Forelimb muscle (tissue), 1 donor: ENCODE data around the gene STK39. TPM values are rescaled to one million over a fixed set of nuclear protein-coding genes. Genes with fewer than 3 reads are reported as not detected.

Source experiments
- DNase-seq: peaks from one replicate; pipeline ENCODE4 v3.0.0-alpha.2; 2013; ENCODE audit warnings: low read depth
- polyA plus RNA-seq: library from polyadenylated mRNA; unstranded; fragments of 120-200 nt; gene quantifications from one replicate; pipeline ENCODE4 v1.2.1, GENCODE V29; 2013; ENCODE audit not compliant: insufficient read length

The STK39 gene
- polyA plus RNA-seq, 1 donor = 17.1 TPM

GRCh38 chr2:167960089-167960747 lies 287.2 kb downstream of the STK39 start:
- no peak for DNase-seq

GRCh38 chr2:167957662-167958061 lies 289.7 kb downstream of the STK39 start:
- no peak for DNase-seq

GRCh38 chr2:167955264-167955906 lies 292.0 kb downstream of the STK39 start:
- no peak for DNase-seq

- no peak for DNase-seq
Measured at GRCh38 chr2:167954495-167954894, 292.9 kb downstream of the STK39 start.

GRCh38 chr2:167953776-167954175 lies 293.6 kb downstream of the STK39 start:
- no peak for DNase-seq

- DNase-seq = no peak
Measured at GRCh38 chr2:167950571-167950970, 296.8 kb downstream of the STK39 start.

- no peak for DNase-seq
Measured at GRCh38 chr2:167946441-167946841, 301.0 kb downstream of the STK39 start.

GRCh38 chr2:167945660-167946368 lies 301.6 kb downstream of the STK39 start:
- no peak for DNase-seq

GRCh38 chr2:167944825-167945659 lies 302.4 kb downstream of the STK39 start:
- no peak for DNase-seq

GRCh38 chr2:167943897-167944296 lies 303.5 kb downstream of the STK39 start:
- DNase-seq = no peak

- no peak for DNase-seq
Measured at GRCh38 chr2:167943368-167943767, 304.0 kb downstream of the STK39 start.

GRCh38 chr2:167942366-167943081 lies 304.9 kb downstream of the STK39 start:
- no peak for DNase-seq

- DNase-seq = no peak
Measured at GRCh38 chr2:167941604-167942003, 305.8 kb downstream of the STK39 start.

GRCh38 chr2:167940734-167941507 lies 306.5 kb downstream of the STK39 start:
- no peak for DNase-seq

- DNase-seq = no peak
Measured at GRCh38 chr2:167940346-167940725, 307.1 kb downstream of the STK39 start.

- DNase-seq = no peak
Measured at GRCh38 chr2:167939514-167940345, 307.7 kb downstream of the STK39 start.

GRCh38 chr2:167937403-167937802 lies 310.0 kb downstream of the STK39 start:
- no peak for DNase-seq

GRCh38 chr2:167935803-167936110 lies 311.6 kb downstream of the STK39 start:
- no peak for DNase-seq

GRCh38 chr2:167933097-167933814 lies 314.1 kb downstream of the STK39 start:
- no peak for DNase-seq
